Purkinje cell (primary cell): ENCODE results near the gene FAM241A. TPM values are rescaled to one million over a fixed set of nuclear protein-coding genes. Genes with fewer than 3 reads are reported as not detected.

Experiments used
- polyA plus RNA-seq: library from polyadenylated mRNA; unstranded; fragments of >200 nt; fragmentation: Nextera tagmentation; gene quantifications from 2 replicates; pipeline ENCODE4 v1.2.1, GENCODE V29; 2014

FAM241A gene
- 0.32 and 0.81 TPM in 2 replicates for polyA plus RNA-seq

GRCh38 chr4:112145326-112145789 is at the start of gene FAM241A:
FAM241A (plus strand) TSS chr4:112145454; CDS start chr4:112145581, 127 bp downstream.

GRCh38 chr4:112231779-112232713 is 86.8 kb downstream of the FAM241A start, which contains the start of gene AP1AR:
AP1AR (plus strand) TSS chr4:112231787; CDS start chr4:112232092, 305 bp downstream.

Other genes starting within 250 kb of the FAM241A start
- gene AP1AR, start 86.3 kb downstream of the FAM241A start, polyA plus RNA-seq, result 55.6 and 69.6 TPM in 2 replicates
- 7.3 and 10.1 TPM in 2 replicates for gene TIFA, start 140.4 kb downstream of the FAM241A start, polyA plus RNA-seq
- 2.5 and 4.0 TPM in 2 replicates for gene ALPK1, start 151.9 kb downstream of the FAM241A start, polyA plus RNA-seq